ENCODE results near the gene RPUSD4. TPM values are rescaled to one million over a fixed set of nuclear protein-coding genes. Genes with fewer than 3 reads are reported as not detected.

RPUSD4 gene
- total RNA-seq, 1 experiment from 2014 or later: 40.1 TPM

DNA sequence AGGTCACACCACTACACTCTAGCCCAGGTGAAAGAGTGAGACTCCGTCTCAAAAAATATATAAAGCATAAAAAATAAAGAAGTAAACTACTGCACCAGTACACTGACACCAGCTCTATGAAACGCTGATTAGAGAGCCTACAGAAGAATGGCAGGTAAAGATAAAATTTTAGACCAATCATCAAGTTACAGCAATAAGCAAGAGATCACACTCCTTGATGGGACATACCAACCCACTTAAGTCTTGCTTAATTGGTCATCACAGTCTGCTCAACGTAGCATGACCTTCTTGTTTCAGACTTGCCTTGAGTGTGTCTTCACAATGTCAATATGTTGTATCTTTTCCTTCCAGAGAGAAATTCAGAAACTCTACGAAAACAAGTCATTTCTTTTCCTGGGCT lies 44.8 kb upstream of the RPUSD4 start:
- CTCF ChIA-PET: no interaction called here
- Histone ChIP-seq H3K79me2 (ENCODE audit: insufficient read depth, low read length) (no peaks in the 10 kb centered on the region), H3K9me3 (ENCODE audit: control insufficient read depth in 1 of 2, insufficient read depth in 1 of 2, low read depth in 1 of 2, low read length in 2 of 2) (no peaks in the 10 kb centered on the region), H3K9ac (ENCODE audit: low read length) (no peak overlapping the region), H4K20me1 (ENCODE audit: insufficient read depth) (no peaks in the 10 kb centered on the region), H3K36me3 (ENCODE audit: control insufficient read depth in 1 of 2, insufficient read depth in 2 of 2, low read length in 2 of 2) (peaks cover 4 to 5% of the 10 kb centered on the region in 2 experiments; a peak in 3 of 4 replicates), H2AFZ (ENCODE audit: low read depth, low read length, poor library complexity, severe bottlenecking) (no peak overlapping the region), H3K27me3 (ENCODE audit: insufficient read depth, low read length) (no peaks in the 10 kb centered on the region), H3K4me1 (ENCODE audit: control insufficient read depth in 1 of 2, insufficient read depth in 2 of 2, low read length in 2 of 2) (no peaks in the 10 kb centered on the region), H3K4me2 (ENCODE audit: low read length) (no peak overlapping the region), H3K4me3 (replicated peaks in 1 of 2; ENCODE audit: low read depth in 1 of 2, low read length in 2 of 2) (no peak overlapping the region), H3K27ac (ENCODE audit: low read depth, low read length) (no peak overlapping the region), H3K9me2 (ENCODE audit: insufficient read depth) (no peaks in the 10 kb centered on the region)
- POLR2A ChIA-PET: no interaction called here
- intact Hi-C loops (cut with micrococcal nuclease): no loop called here
- TF ChIP-seq REST (IDR thresholded peaks at IDR 0.05; ENCODE audit: low read depth) (no peak), POLR2A (IDR thresholded peaks at IDR 0.05; ENCODE audit: borderline replicate concordance, extremely low read depth, insufficient read depth, insufficient read length) (no peak), YY1 (IDR thresholded peaks at IDR 0.05; ENCODE audit: extremely low read depth, insufficient replicate concordance, low read depth, low read length) (no peak), SP1 (IDR thresholded peaks at IDR 0.05; ENCODE audit: low read depth) (no peak), CBX3 (IDR thresholded peaks at IDR 0.05; ENCODE audit: low read depth) (no peak), JUND (IDR thresholded peaks at IDR 0.05) (no peak), EGR1 (IDR thresholded peaks at IDR 0.05; ENCODE audit: low read depth) (no peak), EZH2phosphoT487 (IDR thresholded peaks at IDR 0.05; ENCODE audit: borderline replicate concordance) (no peak), FOSL1 (IDR thresholded peaks at IDR 0.05; ENCODE audit: low read depth) (no peak), ELF1 (IDR thresholded peaks at IDR 0.05; ENCODE audit: borderline replicate concordance, low read depth) (no peak), ZNF274 (IDR thresholded peaks at IDR 0.05; ENCODE audit: low read depth, low read length) (no peak), ZFX (IDR thresholded peaks at IDR 0.05) (no peak), POLR2AphosphoS5 (IDR thresholded peaks at IDR 0.05; ENCODE audit: low read depth, low read length) (no peak), SRF (IDR thresholded peaks at IDR 0.05; ENCODE audit: low read depth) (no peak), ZBTB33 (IDR thresholded peaks at IDR 0.05; ENCODE audit: extremely low read depth, insufficient replicate concordance, low read length) (no peak), RAD21 (IDR thresholded peaks at IDR 0.05; ENCODE audit: low read depth) (no peak)
- TF ChIP-seq, protein P1, sequence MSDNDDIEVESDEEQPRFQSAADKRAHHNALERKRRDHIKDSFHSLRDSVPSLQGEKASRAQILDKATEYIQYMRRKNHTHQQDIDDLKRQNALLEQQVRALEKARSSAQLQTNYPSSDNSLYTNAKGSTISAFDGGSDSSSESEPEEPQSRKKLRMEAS (IDR thresholded peaks at IDR 0.05): no peak
- TF ChIP-seq, protein P2, sequence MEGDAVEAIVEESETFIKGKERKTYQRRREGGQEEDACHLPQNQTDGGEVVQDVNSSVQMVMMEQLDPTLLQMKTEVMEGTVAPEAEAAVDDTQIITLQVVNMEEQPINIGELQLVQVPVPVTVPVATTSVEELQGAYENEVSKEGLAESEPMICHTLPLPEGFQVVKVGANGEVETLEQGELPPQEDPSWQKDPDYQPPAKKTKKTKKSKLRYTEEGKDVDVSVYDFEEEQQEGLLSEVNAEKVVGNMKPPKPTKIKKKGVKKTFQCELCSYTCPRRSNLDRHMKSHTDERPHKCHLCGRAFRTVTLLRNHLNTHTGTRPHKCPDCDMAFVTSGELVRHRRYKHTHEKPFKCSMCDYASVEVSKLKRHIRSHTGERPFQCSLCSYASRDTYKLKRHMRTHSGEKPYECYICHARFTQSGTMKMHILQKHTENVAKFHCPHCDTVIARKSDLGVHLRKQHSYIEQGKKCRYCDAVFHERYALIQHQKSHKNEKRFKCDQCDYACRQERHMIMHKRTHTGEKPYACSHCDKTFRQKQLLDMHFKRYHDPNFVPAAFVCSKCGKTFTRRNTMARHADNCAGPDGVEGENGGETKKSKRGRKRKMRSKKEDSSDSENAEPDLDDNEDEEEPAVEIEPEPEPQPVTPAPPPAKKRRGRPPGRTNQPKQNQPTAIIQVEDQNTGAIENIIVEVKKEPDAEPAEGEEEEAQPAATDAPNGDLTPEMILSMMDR (IDR thresholded peaks at IDR 0.05 in 2 of 3, conservative IDR thresholded peaks at IDR 0.05 in 1 of 3; ENCODE audit: borderline replicate concordance in 1 of 3, insufficient read depth in 1 of 3, low read depth in 2 of 3, low read length in 2 of 3): no peak
- RAD21 ChIA-PET (ENCODE audit: low non-redundant PET in 1 of 2, low total read pairs in 2 of 2, uncharacterized antibody in 2 of 2, unreplicated experiment in 2 of 2): no interaction called here
- BruUV-seq (replicated peaks): no TSS peak
- ATAC-seq: no peak
- DNase-seq (ENCODE audit: low read depth, low spot score): no peak

All from HCT116 (cell line).